ENCODE results near the gene PRKD1. TPM values are rescaled to one million over a fixed set of nuclear protein-coding genes. Genes with fewer than 3 reads are reported as not detected.

PRKD1 gene
- total RNA-seq, 1 donor, result 28.6 TPM

- Histone ChIP-seq H4K20me1 (ENCODE audit: insufficient read depth, low read length) (peaks cover 14% of the 10 kb centered on the region), H3K27me3 (ENCODE audit: insufficient read depth, low read length) (no peaks in the 10 kb centered on the region), H3K4me1 (ENCODE audit: insufficient read depth, low read length) (no peaks in the 10 kb centered on the region), H3K36me3 (ENCODE audit: insufficient read depth, low read length) (peaks cover 9% of the 10 kb centered on the region), H2AFZ (ENCODE audit: low read length) (no peak overlapping the region), H3K9me3 (ENCODE audit: low read depth, low read length) (no peaks in the 10 kb centered on the region), H3K4me3 (ENCODE audit: insufficient read depth, low read length) (no peak overlapping the region), H3K4me2 (ENCODE audit: insufficient read depth, low read length) (no peak overlapping the region), H3K79me2 (ENCODE audit: insufficient read depth, low read length) (peaks cover 88% of the 10 kb centered on the region), H3K27ac (ENCODE audit: low read depth, low read length) (no peak overlapping the region)
- DNase-seq (ENCODE audit: insufficient read length, low spot score, missing footprints), result no peak
- TF ChIP-seq, protein P1, sequence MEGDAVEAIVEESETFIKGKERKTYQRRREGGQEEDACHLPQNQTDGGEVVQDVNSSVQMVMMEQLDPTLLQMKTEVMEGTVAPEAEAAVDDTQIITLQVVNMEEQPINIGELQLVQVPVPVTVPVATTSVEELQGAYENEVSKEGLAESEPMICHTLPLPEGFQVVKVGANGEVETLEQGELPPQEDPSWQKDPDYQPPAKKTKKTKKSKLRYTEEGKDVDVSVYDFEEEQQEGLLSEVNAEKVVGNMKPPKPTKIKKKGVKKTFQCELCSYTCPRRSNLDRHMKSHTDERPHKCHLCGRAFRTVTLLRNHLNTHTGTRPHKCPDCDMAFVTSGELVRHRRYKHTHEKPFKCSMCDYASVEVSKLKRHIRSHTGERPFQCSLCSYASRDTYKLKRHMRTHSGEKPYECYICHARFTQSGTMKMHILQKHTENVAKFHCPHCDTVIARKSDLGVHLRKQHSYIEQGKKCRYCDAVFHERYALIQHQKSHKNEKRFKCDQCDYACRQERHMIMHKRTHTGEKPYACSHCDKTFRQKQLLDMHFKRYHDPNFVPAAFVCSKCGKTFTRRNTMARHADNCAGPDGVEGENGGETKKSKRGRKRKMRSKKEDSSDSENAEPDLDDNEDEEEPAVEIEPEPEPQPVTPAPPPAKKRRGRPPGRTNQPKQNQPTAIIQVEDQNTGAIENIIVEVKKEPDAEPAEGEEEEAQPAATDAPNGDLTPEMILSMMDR (IDR thresholded peaks at IDR 0.05; ENCODE audit: extremely low read depth, low read depth, low read length), result no peak
These were observed 14.1 kb downstream of the PRKD1 start for GRCh38 chr14:29913566-29913965.

GRCh38 chr14:29911810-29912209 is 15.8 kb downstream of the PRKD1 start:
- Histone ChIP-seq H3K4me3 (ENCODE audit: insufficient read depth, low read length) (no peak overlapping the region), H3K9me3 (ENCODE audit: low read depth, low read length) (no peaks in the 10 kb centered on the region), H2AFZ (ENCODE audit: low read length) (no peak overlapping the region), H3K4me1 (ENCODE audit: insufficient read depth, low read length) (peaks cover 3% of the 10 kb centered on the region), H3K27me3 (ENCODE audit: insufficient read depth, low read length) (no peaks in the 10 kb centered on the region), H3K4me2 (ENCODE audit: insufficient read depth, low read length) (no peak overlapping the region), H3K27ac (ENCODE audit: low read depth, low read length) (no peak overlapping the region), H4K20me1 (ENCODE audit: insufficient read depth, low read length) (peaks cover 14% of the 10 kb centered on the region), H3K79me2 (ENCODE audit: insufficient read depth, low read length) (peaks cover 87% of the 10 kb centered on the region), H3K36me3 (ENCODE audit: insufficient read depth, low read length) (peaks cover 9% of the 10 kb centered on the region)
- TF ChIP-seq, protein P1 (IDR thresholded peaks at IDR 0.05; ENCODE audit: extremely low read depth, low read depth, low read length), result no peak
- DNase-seq (ENCODE audit: insufficient read length, low spot score, missing footprints), result no peak

- DNase-seq (ENCODE audit: insufficient read length, low spot score, missing footprints), result no peak
- TF ChIP-seq, protein P1 (IDR thresholded peaks at IDR 0.05; ENCODE audit: extremely low read depth, low read depth, low read length), result no peak
- no peaks in the 10 kb centered on the region for H3K9me3 ChIP-seq (ENCODE audit: low read depth, low read length)
- H3K4me3 ChIP-seq (ENCODE audit: insufficient read depth, low read length), result no peak overlapping the region
- H3K36me3 ChIP-seq (ENCODE audit: insufficient read depth, low read length), result peaks cover 9% of the 10 kb centered on the region
- H3K4me2 ChIP-seq (ENCODE audit: insufficient read depth, low read length), result no peak overlapping the region
- peaks cover 86% of the 10 kb centered on the region for H3K79me2 ChIP-seq (ENCODE audit: insufficient read depth, low read length)
- H3K27me3 ChIP-seq (ENCODE audit: insufficient read depth, low read length), result no peaks in the 10 kb centered on the region
- peaks cover 5% of the 10 kb centered on the region for H4K20me1 ChIP-seq (ENCODE audit: insufficient read depth, low read length)
- H2AFZ ChIP-seq (ENCODE audit: low read length), result no peak overlapping the region
- no peak overlapping the region for H3K27ac ChIP-seq (ENCODE audit: low read depth, low read length)
- H3K4me1 ChIP-seq (ENCODE audit: insufficient read depth, low read length), result peaks cover 11% of the 10 kb centered on the region
These were observed 18.7 kb downstream of the PRKD1 start for GRCh38 chr14:29908652-29909577.

GRCh38 chr14:29906256-29906870 is 21.3 kb downstream of the PRKD1 start:
- Histone ChIP-seq H2AFZ (ENCODE audit: low read length) (no peak overlapping the region), H4K20me1 (ENCODE audit: insufficient read depth, low read length) (peaks cover 5% of the 10 kb centered on the region), H3K27me3 (ENCODE audit: insufficient read depth, low read length) (no peaks in the 10 kb centered on the region), H3K4me3 (ENCODE audit: insufficient read depth, low read length) (no peak overlapping the region), H3K36me3 (ENCODE audit: insufficient read depth, low read length) (peaks cover 9% of the 10 kb centered on the region), H3K4me1 (ENCODE audit: insufficient read depth, low read length) (peaks cover 11% of the 10 kb centered on the region), H3K4me2 (ENCODE audit: insufficient read depth, low read length) (no peak overlapping the region), H3K79me2 (ENCODE audit: insufficient read depth, low read length) (peaks cover 84% of the 10 kb centered on the region), H3K9me3 (ENCODE audit: low read depth, low read length) (no peaks in the 10 kb centered on the region), H3K27ac (ENCODE audit: low read depth, low read length) (no peak overlapping the region)
- TF ChIP-seq, protein P1 (IDR thresholded peaks at IDR 0.05; ENCODE audit: extremely low read depth, low read depth, low read length), result no peak
- peak; percentile 59 for DNase-seq (ENCODE audit: insufficient read length, low spot score, missing footprints)
